K562 (cell line): Measurements from ENCODE around the gene NPAS1. TPM values are rescaled to one million over a fixed set of nuclear protein-coding genes. Genes with fewer than 3 reads are reported as not detected.

Experiments used
- ATAC-seq: fragments of 200-7000 bp; cut with Tn5 transposase; 3 replicates; pipeline ENCODE4 v1.9.1; 2020; ENCODE audit warnings: moderate library complexity
- BruUV-seq: library from RNA; stranded (reverse); fragments of 400-500 nt; replicated peaks from 2 replicates; lab custom pipeline; 2021; lab: Mats Ljungman, UMichigan
- CTCF ChIA-PET: fragments of 300-600 bp; formaldehyde crosslinking; extraction: SDS; loops from one replicate; lab custom pipeline; 2021; ENCODE audit warnings: low intra/inter-chr PET ratio; lab: Yijun Ruan, JAX
- POLR2A ChIA-PET: fragments of 300-600, 350-650 bp; sonication (Branson Sonifier 250); formaldehyde crosslinking; extraction: SDS; loops from one replicate; lab custom pipeline; 2021; ENCODE audit warnings: antibody characterized with exemption, inconsistent platforms; lab: Yijun Ruan, JAX
- DNase-seq, 4 experiments: peaks; one replicate each; pipeline versions ENCODE4 v3.0.0 to v3.0.0-alpha.2; 2011 to 2018; ENCODE audit warnings: low spot score in 3 of 4, mixed read lengths in 3 of 4; ENCODE audit errors: extremely low read depth in 1 of 4
- FAIRE-seq: peaks from 2 replicates; lab custom pipeline; 2011; peaks lifted over from hg19 to GRCh38; lab: Jason Lieb, UNC
- H2AFZ ChIP-seq: 2 replicates; pipeline ENCODE4 v1.6.0; 2011; ENCODE audit warnings: low read depth, low read length, control low read depth, inconsistent platforms
- H3K27ac ChIP-seq: fragments of 200-600 bp; 3 replicates; pipeline ENCODE4 v1.8.0; 2011; ENCODE audit warnings: low read depth, mild to moderate bottlenecking, control low read depth, inconsistent platforms, low read length, moderate library complexity, mixed read lengths; ENCODE audit errors: extremely low read depth
- H3K27me3 ChIP-seq, 2 experiments: fragments of 300-600 bp in 1 of 2; 2 replicates in 1 of 2; 3 replicates in 1 of 2; pipeline versions ENCODE4 v1.6.0 to v1.8.0; 2011; ENCODE audit warnings: inconsistent platforms in 2 of 2, low read length in 2 of 2, mild to moderate bottlenecking in 1 of 2, mixed read lengths in 1 of 2, moderate library complexity in 1 of 2; ENCODE audit not compliant: control insufficient read depth in 2 of 2, insufficient read depth in 2 of 2
- H3K36me3 ChIP-seq: fragments of 300-600 bp; 3 replicates; pipeline ENCODE4 v1.8.0; 2011; ENCODE audit warnings: mild to moderate bottlenecking, low read length, inconsistent platforms; ENCODE audit not compliant: control insufficient read depth, insufficient read depth
- H3K4me1 ChIP-seq, 2 experiments: fragments of 200-600 bp in 1 of 2; replicated peaks in 1 of 2; 2 replicates in 1 of 2; 3 replicates in 1 of 2; pipeline versions ENCODE4 v1.5.1 to v1.8.0; 2011; ENCODE audit warnings: inconsistent platforms in 2 of 2, low read length in 2 of 2, mild to moderate bottlenecking in 1 of 2, mixed read lengths in 1 of 2, moderate library complexity in 1 of 2; ENCODE audit not compliant: control insufficient read depth in 2 of 2, insufficient read depth in 2 of 2
- H3K4me2 ChIP-seq: 2 replicates; pipeline ENCODE4 v1.6.1; 2011; ENCODE audit warnings: low read length, control low read depth, inconsistent platforms, mixed read lengths; ENCODE audit not compliant: insufficient read depth
- H3K4me3 ChIP-seq: fragments of 200-600 bp; sonication (generic), shearing (Covaris generic); 2 replicates; pipeline ENCODE4 v1.5.1; 2016; ENCODE audit warnings: control low read depth, inconsistent platforms
- H3K79me2 ChIP-seq: fragments of 200-600 bp; 3 replicates; pipeline ENCODE4 v1.8.0; 2011; ENCODE audit warnings: low read length, inconsistent platforms; ENCODE audit not compliant: control insufficient read depth, insufficient read depth
- H3K9ac ChIP-seq, 2 experiments: 2 replicates each; pipeline versions ENCODE4 v1.6.0 to v1.6.1; 2011; ENCODE audit warnings: low read depth in 2 of 2, low read length in 2 of 2, control low read depth in 1 of 2, inconsistent platforms in 1 of 2, mild to moderate bottlenecking in 1 of 2, mixed read lengths in 1 of 2; ENCODE audit not compliant: insufficient read depth in 1 of 2
- H3K9me1 ChIP-seq: one replicate; pipeline ENCODE4 v1.6.0; 2011; ENCODE audit warnings: inconsistent platforms, mild to moderate bottlenecking, low read length, moderate library complexity; ENCODE audit not compliant: control insufficient read depth, insufficient read depth
- H3K9me3 ChIP-seq: replicated peaks from 2 replicates; pipeline ENCODE4 v1.5.1; 2011; ENCODE audit warnings: low read depth, low read length, inconsistent platforms; ENCODE audit not compliant: control insufficient read depth, insufficient read depth
- H4K20me1 ChIP-seq: replicated peaks from 2 replicates; pipeline ENCODE4 v1.6.1; 2011; ENCODE audit warnings: low read length, inconsistent platforms, mixed read lengths; ENCODE audit not compliant: control insufficient read depth, insufficient read depth
- RBM25 ChIP-seq: fragments of 200-400 bp; formaldehyde crosslinking; IDR thresholded peaks from 2 replicates; pipeline ENCODE4 v1.6.1; 2018; ENCODE audit warnings: low read length, low read depth, moderate library complexity; ENCODE audit not compliant: severe bottlenecking
- WGBS: fragments of 100-300 bp; shearing (Covaris generic); methylation state at CpG from one replicate; pipeline ENCODE4 v1.1.6; 2016; ENCODE audit warnings: low coverage, mixed read lengths; ENCODE audit not compliant: insufficient coverage; ENCODE audit errors: missing lambda C conversion rate; 5-methylcytosine and 5-hydroxymethylcytosine counted together
- in situ Hi-C: fragments of 300-500 bp; cut with MboI; formaldehyde crosslinking; loops from 4 replicates; pipeline ENCODE4 v1.15.0; 2018; ENCODE audit warnings: inconsistent platforms, mixed read lengths
- intact Hi-C: fragments of 100-400 bp; cut with micrococcal nuclease; formaldehyde crosslinking; loops from 2 replicates; pipeline ENCODE4 v1.14.2; 2022
- polyA plus RNA-seq, 8 experiments: library from polyadenylated mRNA; depleted of rRNA in 4 of 8; stranded (reverse) in 5 of 8; unstranded in 3 of 8; fragments of >200 nt; fragmentation: Nextera tagmentation in 2 of 8; fragmentation: Illumina TruSeq in 1 of 8; extraction: Ambion mirVana in 2 of 8; extraction: Trizol in 1 of 8; gene quantifications; 2 replicates each; pipeline versions ENCODE4 v1.2.1 to v1.2.3, GENCODE V29; 2011 to 2014; ENCODE audit warnings: inconsistent platforms in 1 of 8, missing spikeins in 1 of 8
- total RNA-seq, 7 experiments: library from RNA; depleted of rRNA in 6 of 7; stranded (reverse); fragments of >200 nt in 6 of 7; fragmentation: Illumina TruSeq in 2 of 7; extraction: Trizol in 2 of 7; gene quantifications; 2 replicates each; pipeline versions ENCODE4 v1.2.1 to v1.2.3, GENCODE V29; 2011 to 2021; ENCODE audit warnings: low replicate concordance in 1 of 7
- TF ChIP-seq, protein P1 (sequence below): fragments of 250-450 bp; sonication (Bioruptor Pico); IDR thresholded peaks from 2 replicates; pipeline ENCODE4 v1.9.0; 2021; ENCODE audit warnings: mild to moderate bottlenecking, inconsistent platforms

The NPAS1 gene
- total and polyA plus RNA-seq, 9 of the 15 experiments (the other 6 are each of a cell fraction or from before 2014, with no cell fraction given) = 0.58 to 5.3 (median 2.0) TPM; not detected in 2

DNA sequence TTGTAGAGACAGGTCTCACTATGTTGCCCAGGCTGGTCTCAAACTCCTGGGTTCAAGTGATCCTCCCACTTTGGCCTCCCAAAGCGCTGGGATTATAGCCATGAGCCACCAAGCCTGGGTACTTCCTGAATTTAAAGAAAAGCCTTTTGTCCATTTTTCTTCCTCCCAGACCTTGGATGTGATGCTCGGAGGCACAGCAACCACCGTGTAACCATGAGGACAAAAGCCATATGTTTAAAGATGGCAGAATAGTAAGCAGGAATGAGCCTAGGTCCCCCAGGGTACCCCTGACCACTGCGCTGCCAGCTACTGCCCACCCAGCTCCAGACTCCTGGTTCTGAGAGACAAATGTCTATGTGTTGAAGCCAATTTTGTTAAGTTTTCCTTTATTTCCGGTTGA, 62.9 kb downstream of the NPAS1 start:
- TF ChIP-seq RBM25 = peak; percentile 93
- TF ChIP-seq, protein P1, sequence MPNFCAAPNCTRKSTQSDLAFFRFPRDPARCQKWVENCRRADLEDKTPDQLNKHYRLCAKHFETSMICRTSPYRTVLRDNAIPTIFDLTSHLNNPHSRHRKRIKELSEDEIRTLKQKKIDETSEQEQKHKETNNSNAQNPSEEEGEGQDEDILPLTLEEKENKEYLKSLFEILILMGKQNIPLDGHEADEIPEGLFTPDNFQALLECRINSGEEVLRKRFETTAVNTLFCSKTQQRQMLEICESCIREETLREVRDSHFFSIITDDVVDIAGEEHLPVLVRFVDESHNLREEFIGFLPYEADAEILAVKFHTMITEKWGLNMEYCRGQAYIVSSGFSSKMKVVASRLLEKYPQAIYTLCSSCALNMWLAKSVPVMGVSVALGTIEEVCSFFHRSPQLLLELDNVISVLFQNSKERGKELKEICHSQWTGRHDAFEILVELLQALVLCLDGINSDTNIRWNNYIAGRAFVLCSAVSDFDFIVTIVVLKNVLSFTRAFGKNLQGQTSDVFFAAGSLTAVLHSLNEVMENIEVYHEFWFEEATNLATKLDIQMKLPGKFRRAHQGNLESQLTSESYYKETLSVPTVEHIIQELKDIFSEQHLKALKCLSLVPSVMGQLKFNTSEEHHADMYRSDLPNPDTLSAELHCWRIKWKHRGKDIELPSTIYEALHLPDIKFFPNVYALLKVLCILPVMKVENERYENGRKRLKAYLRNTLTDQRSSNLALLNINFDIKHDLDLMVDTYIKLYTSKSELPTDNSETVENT (CRISPR knock-in tag) = no peak
- Histone ChIP-seq H3K9me3 (no peaks in the 10 kb centered on the region), H3K4me1 (no peaks in the 10 kb centered on the region; a peak in 1 of 5 replicates), H3K4me3 (no peak overlapping the region), H3K27me3 (no peaks in the 10 kb centered on the region), H3K9me1 (no peaks in the 10 kb centered on the region), H3K4me2 (no peak overlapping the region), H3K27ac (no peak overlapping the region), H3K36me3 (peaks cover 97% of the 10 kb centered on the region; the same call in 2 of the 3 replicates), H3K9ac (no peak overlapping the region), H2AFZ (no peak overlapping the region), H3K79me2 (no peaks in the 10 kb centered on the region; the same call in 2 of the 3 replicates), H4K20me1 (no peaks in the 10 kb centered on the region)
- no TSS peak for BruUV-seq
- in situ Hi-C loops = loop anchor here (5.0 kb wide), 1 partner anchor 45 kb away; no protein-coding TSS in a partner anchor
- ATAC-seq (no peak), DNase-seq (no peak), FAIRE-seq (no peak)
- 88% methylated on average over 5 of the region's 5 CpGs for WGBS
- intact Hi-C loops = no loop called here
- CTCF ChIA-PET = no interaction called here
- POLR2A ChIA-PET = interaction anchor here (0.6 to 2.3 kb wide), 3 partner anchors 29 to 56 kb away, joined by 3 to 13 read pairs (median 3); partner anchors contain the start of gene ZC3H4
